NT2/D1 (cell line): ENCODE data around the gene DHX38.

Experiments used
- SUZ12 ChIP-seq: IDR thresholded peaks from 2 replicates; pipeline ENCODE4 v1.6.1; 2011; ENCODE audit not compliant: insufficient read length, insufficient read depth; ENCODE audit errors: extremely low read depth
- ZNF274 ChIP-seq: IDR thresholded peaks from 2 replicates; pipeline ENCODE4 v1.6.1; 2011; ENCODE audit warnings: mild to moderate bottlenecking, low read depth, low read length

DNA sequence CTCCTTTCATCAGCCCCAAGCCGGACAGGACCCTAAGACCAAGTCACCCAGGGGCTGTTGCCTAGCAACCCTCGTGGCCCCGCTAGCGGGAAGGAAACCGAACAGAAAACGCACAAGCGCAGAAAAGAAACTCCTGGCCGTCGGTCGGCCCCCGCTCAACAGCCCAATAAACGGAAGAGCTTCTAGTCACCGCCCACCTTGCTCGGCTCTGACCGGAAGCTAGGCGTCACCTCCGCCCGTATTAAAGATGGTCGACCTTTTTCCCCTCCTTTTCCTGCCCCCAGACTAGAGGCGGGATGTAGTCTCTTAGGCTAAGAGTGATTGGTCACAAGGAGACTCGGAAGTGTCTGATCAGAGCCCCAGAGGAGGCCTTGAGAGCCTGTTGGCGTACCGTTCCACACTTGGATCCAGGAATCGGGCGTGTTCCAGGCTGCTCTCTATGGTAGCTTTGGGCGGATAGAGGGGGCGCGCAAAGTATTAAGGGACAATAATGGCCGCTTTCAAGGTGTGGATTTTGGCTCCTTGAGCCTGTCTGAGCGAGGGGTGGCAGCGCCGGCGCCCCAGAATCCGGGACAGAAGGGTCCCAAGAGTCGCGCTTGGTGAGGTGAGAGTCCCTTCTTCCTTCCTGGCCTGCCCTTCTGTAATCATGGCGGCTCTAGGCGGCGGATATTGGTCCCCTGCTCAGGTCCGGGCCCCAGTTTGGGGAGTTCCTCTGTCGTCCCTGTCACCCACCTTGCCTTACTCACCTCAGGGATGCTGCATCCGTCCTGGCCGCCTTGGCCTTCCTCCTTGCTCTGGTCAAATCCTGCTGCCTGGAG is at the start of gene DHX38, which contains the start of gene TXNL4B:
- TF ChIP-seq SUZ12 (no peak), ZNF274 (no peak)
